Transverse colon (tissue), 3 donors: ENCODE results near the gene SNRPA1.

Experiments
- CTCF ChIP-seq, 5 experiments: fragments of 200-600 bp in 3 of 5; fragments of 450-650 bp in 2 of 5; sonication (generic) in 3 of 5; IDR thresholded peaks; 1 replicate in 2 of 5; 2 replicates in 3 of 5; pipeline ENCODE4 v1.5.1; 2016 to 2017; ENCODE audit warnings: antibody characterized with exemption in 5 of 5, inconsistent platforms in 3 of 5, mild to moderate bottlenecking in 2 of 5, moderate library complexity in 1 of 5
- EP300 ChIP-seq: sonication (generic); formaldehyde crosslinking; IDR thresholded peaks from one replicate; pipeline ENCODE4 v1.6.1; 2017; ENCODE audit warnings: antibody characterized with exemption, low read depth

DNA sequence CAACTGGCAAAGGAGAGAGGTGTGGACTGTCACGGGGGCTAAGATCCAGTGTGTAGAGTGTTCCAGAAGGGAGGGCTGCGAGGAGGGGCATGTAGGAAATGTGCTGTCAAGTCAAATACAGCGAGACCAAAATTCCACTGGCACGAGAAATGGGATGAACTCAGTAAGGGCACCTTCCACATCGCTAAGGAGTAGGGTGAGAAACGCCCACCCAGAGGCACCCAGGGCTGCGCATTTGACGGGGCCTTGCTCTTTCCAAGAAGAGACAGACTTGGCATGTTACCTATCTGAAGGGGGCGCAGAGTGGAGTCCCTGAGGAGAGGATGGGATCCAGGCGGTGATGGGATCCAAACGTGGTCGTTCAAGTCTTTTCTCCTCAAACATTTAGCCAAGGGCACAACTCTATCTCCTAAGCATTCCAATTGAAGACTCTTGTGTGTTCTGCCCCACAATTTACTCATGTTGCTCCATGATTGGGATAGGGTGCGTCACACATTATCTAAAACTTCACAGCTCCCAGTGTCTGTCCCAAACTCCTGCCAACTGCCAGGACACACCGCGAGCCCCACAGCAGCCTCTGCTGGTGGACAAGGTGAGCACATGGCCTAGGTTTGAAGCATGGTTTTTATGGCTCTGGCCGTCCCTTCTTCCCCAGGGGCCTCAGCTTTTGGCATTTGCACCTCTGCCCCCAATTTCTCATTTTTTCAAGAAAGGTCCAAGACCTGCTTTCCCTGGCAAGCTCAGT, 25.4 kb downstream of the SNRPA1 start:
- TF ChIP-seq EP300: no peak
- peak in 1 of 5 experiments; percentile 19 for TF ChIP-seq CTCF (IDR thresholded peaks at IDR 0.05)
